Measurements from ENCODE around the gene TLR6.

DNA sequence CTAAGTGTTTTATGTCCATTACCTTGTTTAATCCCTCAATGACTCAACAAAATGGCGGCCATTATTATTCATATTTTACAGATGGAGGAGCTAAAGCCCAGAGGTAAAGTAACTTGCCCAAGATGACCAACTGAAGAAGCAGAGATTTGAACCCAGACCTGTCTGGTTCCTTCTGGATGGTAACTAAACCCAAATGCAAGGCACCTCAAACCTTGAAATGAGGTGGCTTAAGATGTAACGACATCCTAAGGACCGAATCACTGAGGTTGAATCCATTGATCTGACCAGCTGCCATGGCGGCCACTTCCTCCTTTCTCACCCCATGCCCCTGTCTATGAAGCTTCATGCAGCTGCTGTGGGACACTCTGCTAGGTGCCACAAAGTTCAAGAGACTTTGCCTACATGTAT lies 74.8 kb downstream of the TLR6 start:
- TF ChIP-seq, protein P1, sequence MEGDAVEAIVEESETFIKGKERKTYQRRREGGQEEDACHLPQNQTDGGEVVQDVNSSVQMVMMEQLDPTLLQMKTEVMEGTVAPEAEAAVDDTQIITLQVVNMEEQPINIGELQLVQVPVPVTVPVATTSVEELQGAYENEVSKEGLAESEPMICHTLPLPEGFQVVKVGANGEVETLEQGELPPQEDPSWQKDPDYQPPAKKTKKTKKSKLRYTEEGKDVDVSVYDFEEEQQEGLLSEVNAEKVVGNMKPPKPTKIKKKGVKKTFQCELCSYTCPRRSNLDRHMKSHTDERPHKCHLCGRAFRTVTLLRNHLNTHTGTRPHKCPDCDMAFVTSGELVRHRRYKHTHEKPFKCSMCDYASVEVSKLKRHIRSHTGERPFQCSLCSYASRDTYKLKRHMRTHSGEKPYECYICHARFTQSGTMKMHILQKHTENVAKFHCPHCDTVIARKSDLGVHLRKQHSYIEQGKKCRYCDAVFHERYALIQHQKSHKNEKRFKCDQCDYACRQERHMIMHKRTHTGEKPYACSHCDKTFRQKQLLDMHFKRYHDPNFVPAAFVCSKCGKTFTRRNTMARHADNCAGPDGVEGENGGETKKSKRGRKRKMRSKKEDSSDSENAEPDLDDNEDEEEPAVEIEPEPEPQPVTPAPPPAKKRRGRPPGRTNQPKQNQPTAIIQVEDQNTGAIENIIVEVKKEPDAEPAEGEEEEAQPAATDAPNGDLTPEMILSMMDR (IDR thresholded peaks at IDR 0.05) = no peak
- no peak for TF ChIP-seq POLR2A (IDR thresholded peaks at IDR 0.05)

All from testis (tissue), 2 donors.